ENCODE data around the gene PDLIM1.
"Not testable (repeated sequence)": the region's sequence is repeated elsewhere in the genome, so short reads cannot be mapped to it uniquely, and the experiment has no call there.

Gene PDLIM1

DNA sequence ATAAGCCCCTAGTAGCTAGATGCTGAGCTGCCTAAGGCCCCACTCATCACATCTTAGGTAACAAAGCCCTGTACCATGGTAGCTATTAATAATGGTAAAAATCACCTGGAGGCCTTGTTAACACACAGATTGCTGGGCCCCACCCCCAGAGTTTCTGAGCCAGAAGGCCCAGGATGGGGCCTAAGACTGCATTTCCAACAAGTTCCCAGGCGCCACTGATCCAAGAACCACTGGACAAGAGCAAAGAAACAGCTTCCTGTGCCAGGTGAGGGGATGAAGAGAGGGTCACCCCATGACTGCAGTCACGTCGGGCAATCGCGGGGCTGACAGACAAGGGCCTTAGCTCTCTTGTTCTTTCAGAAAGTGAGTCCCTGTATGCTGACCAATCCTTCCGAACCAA, 50.0 kb downstream of the PDLIM1 start:
- no peak for DNase-seq (ENCODE audit: low read depth)

DNA sequence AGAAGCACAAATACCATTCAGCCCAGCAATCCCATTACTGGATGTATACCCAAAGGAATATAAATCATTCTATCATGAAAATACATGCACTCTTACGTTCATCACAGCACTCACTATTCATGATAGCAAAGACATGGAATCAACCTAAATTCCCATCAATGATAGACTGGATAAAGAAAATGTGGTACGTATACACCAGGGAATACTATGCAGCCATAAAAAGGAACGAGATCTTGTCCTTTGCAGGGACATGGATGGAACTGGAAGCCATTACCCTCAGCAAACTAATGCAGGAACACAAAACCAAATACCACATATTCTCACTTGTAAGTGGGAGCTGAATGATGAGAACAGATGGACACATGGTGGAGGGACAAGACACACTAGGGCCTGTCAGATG, 50.7 kb downstream of the PDLIM1 start:
- DNase-seq (ENCODE audit: low read depth): not testable (repeated sequence)

DNA sequence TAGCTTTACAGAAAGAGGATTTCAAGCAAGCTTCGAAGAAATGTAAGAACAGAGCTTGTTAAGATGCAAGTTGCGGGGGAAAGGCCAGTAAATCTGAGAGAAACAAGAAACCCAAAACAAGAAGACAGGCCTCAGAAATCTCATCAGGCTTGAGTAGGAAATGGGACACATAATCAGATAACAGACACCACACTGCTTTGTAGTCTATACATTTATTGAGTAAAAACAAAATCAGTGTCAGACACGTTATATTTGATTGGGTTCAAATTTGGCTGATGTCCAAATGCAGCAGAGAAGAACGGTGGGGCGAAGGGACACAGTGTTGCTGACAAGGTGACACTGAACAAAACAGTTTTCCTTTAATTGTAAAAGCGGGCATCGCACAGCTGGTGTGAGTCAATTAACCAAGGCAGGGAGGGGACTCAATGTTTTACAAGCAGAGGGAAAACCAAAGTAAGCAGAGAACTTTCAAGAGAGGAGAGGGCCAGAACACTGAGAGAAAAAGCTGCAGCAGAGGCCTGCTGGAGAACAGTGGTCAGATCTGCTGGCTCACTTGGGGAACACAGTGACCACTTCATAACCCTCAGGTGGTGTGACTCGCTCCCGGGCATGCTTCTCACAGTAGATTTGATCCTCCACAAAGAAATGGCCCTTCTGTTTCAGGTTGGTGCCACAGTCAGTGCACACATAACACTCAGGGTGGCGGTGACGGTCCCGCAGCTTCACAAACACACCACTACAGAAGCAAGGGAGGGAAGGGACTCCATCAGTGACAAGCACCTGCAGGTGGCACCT, 53.2 kb downstream of the PDLIM1 start:
- no peak for DNase-seq (ENCODE audit: low read depth)

DNA sequence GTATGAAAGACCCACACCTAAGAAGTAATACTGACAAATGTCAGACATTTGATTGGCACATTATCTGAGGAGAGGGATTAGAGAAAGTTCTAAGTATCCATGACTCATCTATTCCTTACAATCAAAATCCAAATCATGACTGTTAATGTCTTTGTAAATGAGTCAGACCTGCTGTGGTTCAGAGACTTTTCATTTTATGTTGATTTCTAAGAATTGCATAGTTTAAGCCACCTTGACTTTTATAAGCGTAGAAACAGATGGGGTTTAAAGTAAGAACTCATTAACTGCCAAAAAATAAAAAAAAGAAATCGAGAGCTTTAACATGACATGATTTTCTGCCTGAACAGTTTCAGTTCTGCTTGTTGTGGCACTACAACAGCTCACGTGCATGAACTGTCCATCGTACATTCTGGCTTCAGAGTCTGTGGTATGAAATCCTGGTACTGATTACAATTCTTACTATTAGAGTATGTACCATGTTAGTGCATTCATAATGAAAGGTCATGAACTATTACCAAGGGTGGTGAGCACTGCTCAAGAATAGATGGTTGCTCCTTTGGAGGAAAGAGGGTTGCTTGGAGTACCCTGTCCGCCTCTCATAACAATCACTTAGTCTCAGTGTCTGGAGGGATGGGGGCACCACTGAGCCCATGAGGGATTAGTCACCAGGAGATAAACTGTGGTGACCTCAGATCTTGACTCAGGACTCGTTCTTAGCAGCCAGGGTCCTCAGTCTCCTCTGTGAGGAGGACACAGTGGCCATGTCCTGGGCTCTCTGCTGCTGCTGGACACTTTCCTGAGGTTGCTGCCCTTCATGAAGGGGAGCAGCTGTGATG, 54.5 kb downstream of the PDLIM1 start:
- DNase-seq (ENCODE audit: low read depth): no peak

DNA sequence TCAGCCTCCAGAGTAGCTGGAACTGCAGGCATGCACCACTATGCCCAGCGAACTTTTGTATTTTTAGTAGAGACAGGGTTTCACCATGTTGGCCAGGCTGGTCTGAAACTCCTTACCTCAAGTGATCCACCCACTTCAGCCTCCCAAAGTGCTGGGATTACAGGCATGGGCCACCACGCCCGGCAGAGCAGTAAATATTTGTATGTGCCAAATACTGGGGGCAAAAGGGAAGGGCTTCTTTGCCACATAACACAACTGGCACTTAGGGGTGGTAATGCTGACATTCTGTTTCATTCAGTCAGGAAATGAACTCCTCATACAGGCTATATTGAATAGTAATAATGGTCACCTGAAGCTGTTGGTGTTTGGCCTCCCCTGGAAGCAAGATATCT, 55.1 kb downstream of the PDLIM1 start:
- no peak for DNase-seq (ENCODE audit: low read depth)

DNA sequence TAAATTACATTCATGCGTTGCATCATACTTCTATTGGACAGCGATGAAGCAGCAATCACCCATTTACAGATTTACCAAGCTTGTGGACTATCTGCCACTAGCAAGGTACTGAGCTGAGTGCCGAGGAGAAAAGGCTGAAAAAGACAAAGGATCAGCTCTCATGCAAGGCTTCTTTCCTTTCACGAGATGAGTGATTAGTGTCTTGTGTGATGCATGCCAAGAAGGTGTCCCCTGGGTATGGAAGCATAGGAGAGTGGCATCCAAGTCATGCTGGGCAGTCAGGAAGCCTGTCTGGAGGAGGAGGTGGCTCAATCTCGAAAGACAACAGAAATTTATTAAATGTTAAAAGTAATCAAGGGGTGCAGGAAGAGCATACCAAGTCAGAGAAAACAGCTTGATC, 55.9 kb downstream of the PDLIM1 start:
- DNase-seq (ENCODE audit: low read depth): no peak

DNA sequence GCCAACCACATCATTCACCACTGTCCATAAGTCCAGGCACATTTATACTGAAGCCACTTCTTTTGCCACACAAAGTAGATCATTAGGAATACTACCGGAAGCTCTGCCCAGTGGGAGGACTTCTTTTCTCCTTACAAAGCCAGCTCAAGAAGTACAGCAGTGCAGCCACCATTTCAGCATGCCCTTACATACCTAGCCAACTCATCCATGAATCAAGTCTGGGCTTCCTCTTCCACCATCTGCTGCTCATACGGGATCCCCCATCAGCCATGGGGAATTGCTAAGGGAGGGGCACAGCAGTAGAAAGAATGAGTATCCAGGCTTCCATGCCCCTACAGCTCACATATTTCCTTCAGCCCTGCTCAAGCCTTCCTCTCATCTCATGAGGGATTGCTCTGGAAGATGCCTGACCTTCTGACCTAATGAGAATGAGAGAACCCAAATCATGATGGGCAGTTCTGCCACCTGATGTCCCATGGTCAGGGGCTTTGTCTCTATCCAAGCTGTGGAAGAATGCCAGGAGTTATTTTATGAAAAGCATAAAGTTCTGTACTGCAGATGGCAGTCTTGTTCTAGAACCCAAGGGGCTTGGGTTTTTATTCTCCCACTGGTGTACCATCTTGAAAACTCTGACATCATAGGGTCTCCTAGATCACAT, 57.3 kb downstream of the PDLIM1 start:
- DNase-seq (ENCODE audit: low read depth): no peak

DNA sequence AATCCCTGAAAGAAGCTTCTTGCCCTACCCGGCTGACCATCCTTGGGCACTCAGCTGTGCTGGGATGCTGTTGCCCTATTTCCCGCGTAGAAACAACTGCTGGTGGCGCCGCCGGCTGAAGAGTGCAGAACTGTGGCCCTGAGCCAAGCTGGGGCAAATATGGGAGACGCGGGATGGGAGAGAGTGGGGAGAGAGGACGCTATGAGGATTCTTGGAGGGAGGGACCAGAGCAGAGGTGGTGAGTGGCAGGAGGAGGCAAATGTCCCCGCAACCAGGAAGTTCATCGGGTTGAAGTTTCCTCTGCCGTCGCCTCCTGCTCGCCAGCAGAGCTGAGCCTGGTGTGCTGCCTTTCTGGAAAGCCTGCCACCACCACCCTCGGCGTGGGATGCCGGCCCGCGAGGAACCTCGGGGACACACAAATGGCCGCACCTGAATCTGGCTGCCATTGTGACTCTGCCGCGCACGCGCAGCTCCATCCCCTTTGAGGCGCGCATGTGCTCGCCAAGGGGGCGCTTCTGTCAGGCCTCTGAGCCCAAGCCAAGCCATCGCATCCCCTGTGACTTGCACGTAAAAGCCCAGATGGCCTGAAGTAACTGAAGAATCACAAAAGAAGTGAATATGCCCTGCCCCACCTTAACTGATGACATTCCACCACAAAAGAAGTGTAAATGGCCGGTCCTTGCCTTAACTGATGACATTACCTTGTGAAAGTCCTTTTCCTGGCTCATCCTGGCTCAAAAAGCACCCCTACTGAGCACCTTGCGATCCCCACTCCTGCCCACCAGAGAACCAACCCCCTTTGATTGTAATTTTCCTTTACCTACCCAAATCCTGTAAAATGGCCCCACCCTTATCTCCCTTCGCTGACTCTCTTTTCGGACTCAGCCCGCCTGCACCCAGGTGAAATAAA, 59.9 kb downstream of the PDLIM1 start:
- peak; percentile 30 for DNase-seq (ENCODE audit: low read depth)

DNA sequence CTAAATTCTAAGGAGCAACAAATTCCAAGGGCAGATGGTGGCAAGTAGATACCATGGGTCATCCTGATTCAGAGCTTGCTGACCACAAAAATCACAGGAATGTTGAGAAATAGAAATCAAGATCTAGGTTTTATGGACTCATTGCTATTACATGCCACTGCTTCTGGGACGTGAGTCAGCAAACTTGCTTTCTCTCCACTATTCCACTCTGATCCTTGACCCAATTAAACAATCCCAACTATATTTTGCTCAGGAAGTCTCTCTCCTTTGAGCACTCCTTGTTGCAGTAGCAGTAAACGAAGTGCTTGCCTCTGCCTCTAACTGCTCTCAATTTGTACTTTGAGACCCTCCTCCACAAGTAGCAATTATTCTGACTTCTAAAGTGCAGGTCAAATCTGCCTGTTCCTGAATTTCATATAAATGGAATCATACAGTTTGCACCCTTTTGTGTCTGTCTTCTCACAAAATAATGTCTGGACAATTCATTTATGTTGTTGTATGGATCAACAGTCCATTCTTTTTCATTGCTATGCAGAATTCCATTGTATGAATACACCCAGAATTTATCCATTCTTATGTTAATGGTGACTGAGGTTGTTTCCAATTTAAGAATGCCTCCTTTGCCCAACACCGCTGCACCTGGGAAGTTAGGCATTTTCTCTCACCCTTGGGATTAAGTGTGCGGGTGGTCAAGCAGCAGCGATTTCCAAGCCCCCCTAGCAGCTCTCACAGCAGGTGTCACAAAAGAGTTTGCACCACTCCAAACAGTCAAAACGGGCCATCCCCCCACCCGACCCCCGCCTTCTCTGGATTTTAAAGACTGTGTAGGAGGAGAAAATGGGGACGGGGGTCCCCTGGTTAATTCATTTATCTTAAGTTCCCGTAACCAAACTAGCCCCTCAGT, 60.8 kb downstream of the PDLIM1 start:
- no peak for DNase-seq (ENCODE audit: low read depth)

DNA sequence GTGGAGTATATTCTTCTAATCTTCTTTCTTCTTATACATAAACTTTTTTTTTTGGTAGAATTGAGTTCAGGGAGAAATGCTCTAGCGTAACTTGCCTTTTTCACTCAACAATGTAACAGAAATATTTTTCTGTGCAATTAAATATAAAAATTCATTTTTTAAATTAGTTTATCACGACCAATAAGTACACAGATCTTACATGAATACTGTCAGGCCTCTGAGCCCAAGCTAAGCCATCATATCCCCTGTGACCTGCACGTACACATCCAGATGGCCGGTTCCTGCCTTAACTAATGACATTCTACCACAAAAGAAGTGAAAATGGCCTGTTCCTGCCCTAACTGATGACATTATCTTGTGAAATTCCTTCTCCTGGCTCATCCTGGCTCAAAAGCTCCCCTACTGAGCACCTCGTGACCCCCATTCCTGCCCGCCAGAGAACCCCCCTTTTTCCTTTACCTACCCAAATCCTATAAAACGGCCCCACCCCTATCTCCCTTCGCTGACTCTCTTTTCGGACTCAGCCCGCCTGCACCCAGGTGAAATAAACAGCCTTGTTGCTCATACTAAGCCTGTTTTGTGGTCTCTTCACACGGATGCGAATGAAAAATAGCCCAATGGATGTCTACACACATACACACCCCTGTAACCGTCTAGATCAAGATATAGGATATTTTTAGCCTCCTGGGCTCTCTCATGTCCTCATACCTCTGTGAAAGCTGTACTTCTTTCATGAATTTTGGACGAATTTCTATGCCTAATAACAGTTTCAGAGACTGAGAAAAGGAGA, 61.7 kb downstream of the PDLIM1 start:
- DNase-seq (ENCODE audit: low read depth): not testable (repeated sequence)

DNA sequence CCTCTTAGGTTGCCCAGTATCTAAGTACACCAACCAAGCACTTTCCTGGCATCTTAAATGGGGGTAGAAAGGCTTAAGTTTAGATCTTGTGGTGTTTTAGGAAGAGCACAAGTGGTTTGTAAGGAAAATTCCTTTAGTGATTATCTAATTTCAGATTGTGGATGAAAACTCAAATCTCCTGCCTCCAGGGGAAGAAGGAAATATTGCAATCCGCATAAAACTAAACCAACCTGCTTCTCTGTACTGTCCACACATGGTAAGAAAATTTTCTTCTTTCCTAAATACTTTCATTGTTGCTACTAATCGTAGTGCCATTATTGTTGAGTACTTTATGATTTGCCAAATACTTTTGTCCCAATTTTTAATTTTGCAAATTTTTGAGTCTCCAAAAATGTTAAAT, 65.7 kb downstream of the PDLIM1 start:
- no peak for DNase-seq (ENCODE audit: low read depth)

DNA sequence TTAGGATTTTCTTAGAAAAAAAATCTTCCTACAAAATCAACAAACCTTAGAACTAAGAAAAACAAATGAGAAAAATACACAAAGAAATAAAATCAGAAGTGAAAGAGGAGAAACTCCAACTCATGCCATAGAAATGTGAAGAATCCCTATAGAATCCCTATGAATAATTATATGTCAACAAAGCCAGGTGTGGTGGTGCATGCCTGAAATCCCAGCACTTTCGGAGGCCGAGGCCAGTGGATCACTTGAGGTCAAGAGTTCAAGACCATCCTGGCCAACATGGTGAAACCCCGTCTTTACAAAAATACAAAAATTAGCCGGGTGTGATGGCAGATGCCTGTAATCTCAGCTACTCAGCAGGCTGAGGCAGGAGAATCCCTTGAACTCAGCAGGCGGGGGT, 69.7 kb downstream of the PDLIM1 start:
- DNase-seq (ENCODE audit: low read depth): no peak

DNA sequence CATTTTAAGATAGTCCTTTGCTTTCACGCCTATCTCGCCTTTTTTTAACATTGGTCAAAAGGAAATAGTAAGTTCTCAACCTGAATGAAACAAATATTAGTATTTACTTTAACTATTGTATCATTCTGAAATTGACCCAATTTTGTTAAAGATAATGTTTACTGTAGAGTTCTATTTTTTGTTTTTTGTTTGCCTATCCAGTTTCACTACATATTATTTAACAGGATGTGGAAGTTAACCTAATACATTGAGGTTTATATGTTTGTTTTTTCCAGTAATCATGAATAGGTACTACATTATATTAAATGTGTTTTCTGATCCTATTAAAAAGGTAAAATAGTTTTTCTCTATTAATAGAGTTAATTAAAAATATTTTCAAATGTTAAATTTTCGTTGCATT, 70.3 kb downstream of the PDLIM1 start:
- no peak for DNase-seq (ENCODE audit: low read depth)

DNA sequence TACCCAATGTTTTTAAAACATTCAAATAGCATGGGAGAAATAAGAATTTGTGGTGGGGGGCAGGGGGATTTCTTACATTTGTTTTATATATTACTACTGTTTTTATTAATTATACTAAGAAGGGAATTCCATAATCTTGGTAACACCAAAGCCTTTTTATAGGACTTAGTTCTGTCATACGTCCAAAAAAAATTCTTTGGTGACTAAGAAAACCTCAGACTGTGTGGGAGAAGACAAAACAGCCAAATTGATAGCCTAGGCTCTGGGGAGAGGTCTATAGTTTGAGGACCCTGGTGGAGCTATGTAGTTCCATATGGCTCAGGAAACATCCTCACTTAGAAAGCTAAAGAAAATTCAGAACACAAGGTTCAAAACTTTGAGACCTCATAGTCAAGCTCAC, 73.3 kb downstream of the PDLIM1 start:
- no peak for DNase-seq (ENCODE audit: low read depth)

DNA sequence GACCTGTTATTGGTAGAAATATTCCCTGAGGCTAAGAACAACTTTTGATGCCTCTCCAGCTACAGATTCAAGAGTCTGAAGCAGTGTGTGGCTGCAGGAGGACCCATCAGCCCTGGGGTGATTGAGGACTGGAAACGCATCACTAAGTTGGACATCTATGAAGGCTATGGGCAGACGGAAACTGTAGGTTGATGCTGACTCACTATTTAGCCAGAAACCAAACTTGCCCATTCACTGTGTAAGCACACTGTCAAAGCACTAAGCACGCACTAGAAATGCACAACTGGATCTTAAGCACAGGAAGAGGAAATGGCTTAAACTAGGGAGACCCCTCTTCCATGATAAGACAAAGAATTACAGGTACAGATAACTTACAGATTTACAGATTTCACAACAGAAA, 76.0 kb downstream of the PDLIM1 start:
- DNase-seq (ENCODE audit: low read depth): no peak

DNA sequence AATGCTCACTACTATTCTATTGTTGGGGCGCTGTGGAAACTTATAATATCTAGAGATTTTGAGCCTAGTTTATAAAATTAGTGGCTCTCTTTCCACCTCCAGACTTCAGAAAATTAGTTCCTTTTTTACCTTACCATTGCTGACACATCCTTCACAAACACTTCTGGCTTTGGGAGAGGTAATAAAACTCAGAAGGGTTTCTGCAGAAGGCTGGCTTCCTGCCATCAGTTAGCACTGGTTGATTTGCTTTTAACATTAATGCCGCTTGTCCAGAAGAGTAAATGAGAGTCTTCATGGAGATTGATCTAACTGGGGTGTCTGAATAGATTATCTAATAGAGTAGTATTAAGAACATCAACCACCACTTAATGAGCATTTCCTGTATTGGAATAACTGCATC, 76.4 kb downstream of the PDLIM1 start:
- no peak for DNase-seq (ENCODE audit: low read depth)

DNA sequence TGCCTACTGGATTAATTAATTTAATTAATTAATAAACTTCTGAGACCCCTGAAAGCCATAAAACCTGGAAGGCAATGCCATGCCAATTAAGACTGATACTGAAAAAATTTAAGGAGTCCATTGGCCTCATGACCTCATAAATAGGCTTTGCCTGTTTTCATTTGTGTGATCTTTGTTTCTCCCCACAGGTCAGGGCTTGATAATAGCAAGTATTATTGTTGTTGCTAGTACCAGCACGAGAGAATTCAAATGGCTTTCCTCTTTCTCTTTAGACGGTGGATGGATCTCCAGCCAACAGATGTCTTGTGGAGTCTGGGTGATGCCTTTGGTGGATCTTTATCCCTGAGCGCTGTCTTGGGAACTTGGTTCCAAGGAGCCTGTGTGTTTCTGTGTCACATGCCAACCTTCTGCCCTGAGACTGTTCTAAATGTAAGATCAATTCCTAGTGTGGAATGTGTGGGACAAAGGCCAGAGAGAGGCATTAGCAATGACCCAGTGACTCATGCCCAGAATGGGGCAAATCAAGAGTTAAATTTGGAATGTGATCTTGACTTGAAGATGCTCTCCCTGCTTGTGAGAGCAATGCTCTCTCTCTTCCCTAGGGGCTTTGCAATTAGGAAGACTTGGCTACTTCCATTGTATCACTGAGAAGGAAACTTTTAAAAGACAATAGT, 79.1 kb downstream of the PDLIM1 start:
- no peak for DNase-seq (ENCODE audit: low read depth)

DNA sequence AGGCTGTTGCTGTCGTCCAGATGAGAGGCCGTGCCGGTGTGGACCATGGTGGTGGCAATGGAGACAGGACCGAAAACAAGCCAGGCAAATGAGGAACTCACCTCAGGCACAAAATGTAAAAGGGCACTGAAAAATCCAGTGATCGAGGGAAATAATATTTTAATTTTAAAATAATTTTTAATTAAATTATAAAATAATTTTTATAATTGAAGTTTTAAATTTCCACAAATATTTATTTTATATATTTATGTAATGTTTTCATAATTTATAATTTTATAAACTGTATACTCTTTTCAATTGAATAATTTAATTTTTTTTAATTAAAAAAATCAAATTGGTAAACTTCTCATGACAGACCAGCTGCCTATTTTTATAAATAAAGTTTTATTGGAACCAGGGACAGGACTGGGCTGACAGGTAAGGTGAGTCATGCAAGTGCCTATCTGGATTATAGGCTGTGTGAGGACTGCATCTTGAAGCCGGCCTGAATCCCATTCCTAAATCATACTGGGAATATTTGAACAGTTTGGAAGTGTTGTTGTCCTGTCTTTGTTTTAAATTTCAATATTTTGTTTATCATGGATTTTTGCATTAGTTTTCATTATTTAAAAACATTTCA, 81.2 kb downstream of the PDLIM1 start:
- DNase-seq (ENCODE audit: low read depth): no peak

Measured in activated T-cell treated with anti-CD3 and anti-CD28 coated beads for 1 hour (primary cell).